SK-N-SH treated with all-trans-retinoic acid at 6 μM for 48 hours (cell line): Measurements from ENCODE around the gene SULT2A1.

Source experiments
- ATAC-seq: fragments of 200-7000 bp; cut with Tn5 transposase; 3 replicates; pipeline ENCODE4 v1.9.1; 2020; ENCODE audit warnings: mild to moderate bottlenecking, moderate library complexity
- ARNTL ChIP-seq: fragments of 450-650 bp; formaldehyde crosslinking; IDR thresholded peaks from 2 replicates; pipeline ENCODE4 v1.5.0; 2020; ENCODE audit warnings: low read depth, mild to moderate bottlenecking, moderate library complexity, borderline replicate concordance
- BACH2 ChIP-seq: fragments of 250-450 bp; sonication (Bioruptor Pico); IDR thresholded peaks from 2 replicates; pipeline ENCODE4 v1.9.0; 2021; ENCODE audit warnings: mild to moderate bottlenecking, borderline replicate concordance
- CSDC2 ChIP-seq: fragments of 250-450 bp; sonication (Bioruptor Pico); IDR thresholded peaks from 2 replicates; pipeline ENCODE4 v1.5.0; 2020; ENCODE audit warnings: mild to moderate bottlenecking, moderate library complexity
- ESRRG ChIP-seq: fragments of 250-450 bp; sonication (Bioruptor Pico); IDR thresholded peaks from 2 replicates; pipeline ENCODE4 v1.6.1; 2021; ENCODE audit warnings: mild to moderate bottlenecking
- GLIS3 ChIP-seq: fragments of 250-450 bp; sonication (Bioruptor Pico); IDR thresholded peaks from 2 replicates; pipeline ENCODE4 v1.5.0; 2020; ENCODE audit warnings: mild to moderate bottlenecking, moderate library complexity
- ISL1 ChIP-seq: fragments of 250-450 bp; sonication (Bioruptor Pico); IDR thresholded peaks from 2 replicates; pipeline ENCODE4 v2.1.2; 2022; ENCODE audit warnings: mild to moderate bottlenecking, moderate library complexity
- PPARA ChIP-seq: fragments of 250-450 bp; sonication (Bioruptor Pico); IDR thresholded peaks from 2 replicates; pipeline ENCODE4 v1.5.0; 2020; ENCODE audit warnings: mild to moderate bottlenecking, borderline replicate concordance
- RARB ChIP-seq: fragments of 250-450 bp; sonication (Bioruptor Pico); IDR thresholded peaks from 2 replicates; pipeline ENCODE4 v1.8.0; 2021; ENCODE audit warnings: mild to moderate bottlenecking, moderate library complexity
- TCF4 ChIP-seq: fragments of 250-450 bp; sonication (Bioruptor Pico); IDR thresholded peaks from 2 replicates; pipeline ENCODE4 v1.8.0; 2021; ENCODE audit warnings: mild to moderate bottlenecking, moderate library complexity, borderline replicate concordance
- TOX ChIP-seq: fragments of 250-450 bp; sonication (Bioruptor Pico); IDR thresholded peaks from 2 replicates; pipeline ENCODE4 v1.8.0; 2021; ENCODE audit warnings: mild to moderate bottlenecking, moderate library complexity, borderline replicate concordance
- ZC3H10 ChIP-seq: fragments of 250-450 bp; sonication (Bioruptor Pico); IDR thresholded peaks from 2 replicates; pipeline ENCODE4 v1.5.1; 2021; ENCODE audit warnings: mild to moderate bottlenecking, moderate library complexity
- ZFP3 ChIP-seq: fragments of 250-450 bp; sonication (Bioruptor Pico); IDR thresholded peaks from 2 replicates; pipeline ENCODE4 v1.5.0; 2020; ENCODE audit warnings: mild to moderate bottlenecking, moderate library complexity
- ZFP30 ChIP-seq: fragments of 450-650 bp; formaldehyde crosslinking; IDR thresholded peaks from 2 replicates; pipeline ENCODE4 v1.5.0; 2022; ENCODE audit warnings: mild to moderate bottlenecking, moderate library complexity
- ZNF70 ChIP-seq: fragments of 450-650 bp; formaldehyde crosslinking; IDR thresholded peaks from 2 replicates; pipeline ENCODE4 v1.5.0; 2020; ENCODE audit warnings: mild to moderate bottlenecking, moderate library complexity
- ZNF8 ChIP-seq: fragments of 450-650 bp; formaldehyde crosslinking; IDR thresholded peaks from 2 replicates; pipeline ENCODE4 v1.5.0; 2020; ENCODE audit warnings: mild to moderate bottlenecking, moderate library complexity
- TF ChIP-seq, protein P1 (sequence below): fragments of 250-450 bp; sonication (Bioruptor Pico); IDR thresholded peaks from 2 replicates; pipeline ENCODE4 v1.8.0; 2021; ENCODE audit warnings: low read depth, mild to moderate bottlenecking, moderate library complexity, borderline replicate concordance
- TF ChIP-seq, protein P2 (sequence below): fragments of 250-450 bp; sonication (Bioruptor Pico); IDR thresholded peaks from 2 replicates; pipeline ENCODE4 v1.5.1; 2021; ENCODE audit warnings: mild to moderate bottlenecking, moderate library complexity
- TF ChIP-seq, protein P3 (sequence below): fragments of 250-450 bp; sonication (Bioruptor Pico); IDR thresholded peaks from 2 replicates; pipeline ENCODE4 v1.5.1; 2020; ENCODE audit warnings: low read depth, mild to moderate bottlenecking, moderate library complexity
- TF ChIP-seq, protein P4 (sequence below): fragments of 250-450 bp; sonication (Bioruptor Pico); IDR thresholded peaks from 2 replicates; pipeline ENCODE4 v1.5.0; 2020; ENCODE audit warnings: mild to moderate bottlenecking, moderate library complexity
- TF ChIP-seq, protein P5 (sequence below): fragments of 250-450 bp; sonication (Bioruptor Pico); IDR thresholded peaks from 2 replicates; pipeline ENCODE4 v1.8.0; 2020; ENCODE audit warnings: mild to moderate bottlenecking, moderate library complexity, borderline replicate concordance

SULT2A1 gene

DNA sequence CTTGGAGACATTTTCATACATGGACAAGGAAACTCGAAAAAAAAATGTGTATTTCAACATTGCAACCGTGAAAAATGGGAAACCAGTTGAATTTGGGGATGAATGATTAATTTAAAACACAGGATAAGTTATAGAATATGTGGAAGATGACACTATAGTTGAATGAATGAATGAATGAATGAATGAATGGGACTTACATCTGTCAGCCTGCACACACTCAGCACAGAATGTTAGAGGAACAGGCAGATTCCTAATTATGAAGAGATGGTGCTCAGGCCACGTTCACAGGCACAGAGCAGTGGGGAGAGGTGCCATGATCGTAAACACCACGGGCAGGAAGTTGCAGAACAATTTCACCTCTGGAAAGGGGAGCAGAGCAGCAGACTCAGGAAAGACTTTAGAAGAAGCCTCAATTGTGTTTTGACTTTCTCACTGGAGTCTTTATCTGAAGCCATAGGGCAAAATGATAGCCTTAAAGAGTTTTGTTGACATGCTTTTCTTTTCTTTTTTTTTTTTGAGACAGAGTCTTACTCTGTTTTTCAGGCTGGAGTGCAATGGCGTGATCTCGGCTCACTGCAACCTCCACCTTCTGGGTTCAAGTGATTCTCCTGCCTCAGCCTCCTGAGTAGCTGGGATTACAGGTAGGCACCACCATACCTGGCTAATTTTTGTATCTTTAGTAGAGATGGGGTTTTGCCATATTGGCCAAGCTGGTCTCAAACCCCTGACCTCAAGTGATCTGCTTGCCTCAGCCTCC is 4.9 kb upstream of the SULT2A1 start:
- TF ChIP-seq TOX (CRISPR knock-in tag), result no peak
- TF ChIP-seq RARB (CRISPR knock-in tag), result no peak
- no peak for TF ChIP-seq BACH2 (CRISPR knock-in tag)
- no peak for TF ChIP-seq ZNF70 (CRISPR knock-in tag)
- TF ChIP-seq, protein P1, sequence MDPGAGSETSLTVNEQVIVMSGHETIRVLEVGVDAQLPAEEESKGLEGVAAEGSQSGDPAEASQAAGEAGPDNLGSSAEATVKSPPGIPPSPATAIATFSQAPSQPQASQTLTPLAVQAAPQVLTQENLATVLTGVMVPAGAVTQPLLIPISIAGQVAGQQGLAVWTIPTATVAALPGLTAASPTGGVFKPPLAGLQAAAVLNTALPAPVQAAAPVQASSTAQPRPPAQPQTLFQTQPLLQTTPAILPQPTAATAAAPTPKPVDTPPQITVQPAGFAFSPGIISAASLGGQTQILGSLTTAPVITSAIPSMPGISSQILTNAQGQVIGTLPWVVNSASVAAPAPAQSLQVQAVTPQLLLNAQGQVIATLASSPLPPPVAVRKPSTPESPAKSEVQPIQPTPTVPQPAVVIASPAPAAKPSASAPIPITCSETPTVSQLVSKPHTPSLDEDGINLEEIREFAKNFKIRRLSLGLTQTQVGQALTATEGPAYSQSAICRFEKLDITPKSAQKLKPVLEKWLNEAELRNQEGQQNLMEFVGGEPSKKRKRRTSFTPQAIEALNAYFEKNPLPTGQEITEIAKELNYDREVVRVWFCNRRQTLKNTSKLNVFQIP (CRISPR knock-in tag), result no peak
- no peak for TF ChIP-seq GLIS3 (CRISPR knock-in tag)
- no peak for TF ChIP-seq TCF4
- no peak for TF ChIP-seq ESRRG (CRISPR knock-in tag)
- no peak for TF ChIP-seq ZFP30 (CRISPR knock-in tag)
- TF ChIP-seq ZNF8, result no peak
- TF ChIP-seq, protein P2, sequence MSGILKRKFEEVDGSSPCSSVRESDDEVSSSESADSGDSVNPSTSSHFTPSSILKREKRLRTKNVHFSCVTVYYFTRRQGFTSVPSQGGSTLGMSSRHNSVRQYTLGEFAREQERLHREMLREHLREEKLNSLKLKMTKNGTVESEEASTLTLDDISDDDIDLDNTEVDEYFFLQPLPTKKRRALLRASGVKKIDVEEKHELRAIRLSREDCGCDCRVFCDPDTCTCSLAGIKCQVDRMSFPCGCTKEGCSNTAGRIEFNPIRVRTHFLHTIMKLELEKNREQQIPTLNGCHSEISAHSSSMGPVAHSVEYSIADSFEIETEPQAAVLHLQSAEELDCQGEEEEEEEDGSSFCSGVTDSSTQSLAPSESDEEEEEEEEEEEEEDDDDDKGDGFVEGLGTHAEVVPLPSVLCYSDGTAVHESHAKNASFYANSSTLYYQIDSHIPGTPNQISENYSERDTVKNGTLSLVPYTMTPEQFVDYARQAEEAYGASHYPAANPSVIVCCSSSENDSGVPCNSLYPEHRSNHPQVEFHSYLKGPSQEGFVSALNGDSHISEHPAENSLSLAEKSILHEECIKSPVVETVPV (CRISPR knock-in tag), result no peak
- TF ChIP-seq, protein P3, sequence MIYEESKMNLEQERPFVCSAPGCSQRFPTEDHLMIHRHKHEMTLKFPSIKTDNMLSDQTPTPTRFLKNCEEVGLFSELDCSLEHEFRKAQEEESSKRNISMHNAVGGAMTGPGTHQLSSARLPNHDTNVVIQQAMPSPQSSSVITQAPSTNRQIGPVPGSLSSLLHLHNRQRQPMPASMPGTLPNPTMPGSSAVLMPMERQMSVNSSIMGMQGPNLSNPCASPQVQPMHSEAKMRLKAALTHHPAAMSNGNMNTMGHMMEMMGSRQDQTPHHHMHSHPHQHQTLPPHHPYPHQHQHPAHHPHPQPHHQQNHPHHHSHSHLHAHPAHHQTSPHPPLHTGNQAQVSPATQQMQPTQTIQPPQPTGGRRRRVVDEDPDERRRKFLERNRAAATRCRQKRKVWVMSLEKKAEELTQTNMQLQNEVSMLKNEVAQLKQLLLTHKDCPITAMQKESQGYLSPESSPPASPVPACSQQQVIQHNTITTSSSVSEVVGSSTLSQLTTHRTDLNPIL (CRISPR knock-in tag), result no peak
- no peak for ATAC-seq

DNA sequence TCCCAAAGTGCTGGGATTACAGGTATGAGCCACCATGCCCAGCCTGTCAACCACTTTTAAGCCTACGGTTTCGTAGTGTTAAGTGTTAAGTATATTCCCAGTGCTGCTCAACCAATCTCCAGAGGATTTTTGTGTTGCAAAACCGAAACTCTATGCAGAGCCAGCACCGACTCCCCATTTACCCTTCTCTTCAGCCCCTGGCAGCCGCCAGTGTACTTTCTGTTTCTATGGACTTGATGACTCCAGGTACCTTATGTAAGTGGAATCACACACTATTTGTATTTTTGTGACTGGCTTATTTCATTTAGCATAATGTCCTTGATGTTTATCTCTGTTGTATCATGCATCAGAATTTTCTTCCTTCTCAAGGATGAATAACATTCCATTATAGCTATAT is 1.1 kb downstream of the SULT2A1 start:
- TF ChIP-seq, protein P2 (CRISPR knock-in tag), result no peak
- no peak for TF ChIP-seq PPARA
- TF ChIP-seq TCF4, result no peak
- TF ChIP-seq BACH2 (CRISPR knock-in tag), result no peak
- no peak for TF ChIP-seq CSDC2 (CRISPR knock-in tag)
- TF ChIP-seq ZFP3 (CRISPR knock-in tag), result no peak
- no peak for TF ChIP-seq GLIS3 (CRISPR knock-in tag)
- no peak for TF ChIP-seq ESRRG (CRISPR knock-in tag)
- no peak for TF ChIP-seq ZNF70 (CRISPR knock-in tag)
- TF ChIP-seq ZFP30 (CRISPR knock-in tag), result no peak
- TF ChIP-seq, protein P4, sequence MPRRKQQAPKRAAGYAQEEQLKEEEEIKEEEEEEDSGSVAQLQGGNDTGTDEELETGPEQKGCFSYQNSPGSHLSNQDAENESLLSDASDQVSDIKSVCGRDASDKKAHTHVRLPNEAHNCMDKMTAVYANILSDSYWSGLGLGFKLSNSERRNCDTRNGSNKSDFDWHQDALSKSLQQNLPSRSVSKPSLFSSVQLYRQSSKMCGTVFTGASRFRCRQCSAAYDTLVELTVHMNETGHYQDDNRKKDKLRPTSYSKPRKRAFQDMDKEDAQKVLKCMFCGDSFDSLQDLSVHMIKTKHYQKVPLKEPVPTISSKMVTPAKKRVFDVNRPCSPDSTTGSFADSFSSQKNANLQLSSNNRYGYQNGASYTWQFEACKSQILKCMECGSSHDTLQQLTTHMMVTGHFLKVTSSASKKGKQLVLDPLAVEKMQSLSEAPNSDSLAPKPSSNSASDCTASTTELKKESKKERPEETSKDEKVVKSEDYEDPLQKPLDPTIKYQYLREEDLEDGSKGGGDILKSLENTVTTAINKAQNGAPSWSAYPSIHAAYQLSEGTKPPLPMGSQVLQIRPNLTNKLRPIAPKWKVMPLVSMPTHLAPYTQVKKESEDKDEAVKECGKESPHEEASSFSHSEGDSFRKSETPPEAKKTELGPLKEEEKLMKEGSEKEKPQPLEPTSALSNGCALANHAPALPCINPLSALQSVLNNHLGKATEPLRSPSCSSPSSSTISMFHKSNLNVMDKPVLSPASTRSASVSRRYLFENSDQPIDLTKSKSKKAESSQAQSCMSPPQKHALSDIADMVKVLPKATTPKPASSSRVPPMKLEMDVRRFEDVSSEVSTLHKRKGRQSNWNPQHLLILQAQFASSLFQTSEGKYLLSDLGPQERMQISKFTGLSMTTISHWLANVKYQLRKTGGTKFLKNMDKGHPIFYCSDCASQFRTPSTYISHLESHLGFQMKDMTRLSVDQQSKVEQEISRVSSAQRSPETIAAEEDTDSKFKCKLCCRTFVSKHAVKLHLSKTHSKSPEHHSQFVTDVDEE, result no peak
- TF ChIP-seq TOX (CRISPR knock-in tag), result no peak
- TF ChIP-seq ZNF8, result no peak
- TF ChIP-seq ZC3H10 (CRISPR knock-in tag), result no peak
- TF ChIP-seq, protein P5, sequence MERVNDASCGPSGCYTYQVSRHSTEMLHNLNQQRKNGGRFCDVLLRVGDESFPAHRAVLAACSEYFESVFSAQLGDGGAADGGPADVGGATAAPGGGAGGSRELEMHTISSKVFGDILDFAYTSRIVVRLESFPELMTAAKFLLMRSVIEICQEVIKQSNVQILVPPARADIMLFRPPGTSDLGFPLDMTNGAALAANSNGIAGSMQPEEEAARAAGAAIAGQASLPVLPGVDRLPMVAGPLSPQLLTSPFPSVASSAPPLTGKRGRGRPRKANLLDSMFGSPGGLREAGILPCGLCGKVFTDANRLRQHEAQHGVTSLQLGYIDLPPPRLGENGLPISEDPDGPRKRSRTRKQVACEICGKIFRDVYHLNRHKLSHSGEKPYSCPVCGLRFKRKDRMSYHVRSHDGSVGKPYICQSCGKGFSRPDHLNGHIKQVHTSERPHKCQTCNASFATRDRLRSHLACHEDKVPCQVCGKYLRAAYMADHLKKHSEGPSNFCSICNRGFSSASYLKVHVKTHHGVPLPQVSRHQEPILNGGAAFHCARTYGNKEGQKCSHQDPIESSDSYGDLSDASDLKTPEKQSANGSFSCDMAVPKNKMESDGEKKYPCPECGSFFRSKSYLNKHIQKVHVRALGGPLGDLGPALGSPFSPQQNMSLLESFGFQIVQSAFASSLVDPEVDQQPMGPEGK, result no peak
- TF ChIP-seq ARNTL (CRISPR knock-in tag), result no peak
- TF ChIP-seq ISL1 (CRISPR knock-in tag), result no peak
- TF ChIP-seq, protein P1 (CRISPR knock-in tag), result no peak
- ATAC-seq, result no peak
